HUES64 (cell line): ENCODE results near the gene SHQ1.

Source experiments
- H3K27ac ChIP-seq: 2 replicates; pipeline ENCODE4 v1.7.0; 2013; ENCODE audit warnings: low read depth, low read length, inconsistent platforms
- H3K27me3 ChIP-seq: 2 replicates; pipeline ENCODE4 v1.6.1; 2013; ENCODE audit warnings: mild to moderate bottlenecking, low read length; ENCODE audit not compliant: insufficient read depth
- H3K36me3 ChIP-seq: 2 replicates; pipeline ENCODE4 v1.6.1; 2013; ENCODE audit warnings: mild to moderate bottlenecking, low read length; ENCODE audit not compliant: insufficient read depth
- H3K4me1 ChIP-seq: 2 replicates; pipeline ENCODE4 v1.6.1; 2013; ENCODE audit warnings: mild to moderate bottlenecking, low read length, moderate library complexity; ENCODE audit not compliant: insufficient read depth
- H3K4me3 ChIP-seq: 2 replicates; pipeline ENCODE4 v1.5.1; 2013; ENCODE audit warnings: mild to moderate bottlenecking, low read length, moderate library complexity
- H3K9ac ChIP-seq: 2 replicates; pipeline ENCODE4 v1.6.1; 2013; ENCODE audit warnings: mild to moderate bottlenecking, low read depth, low read length
- H3K9me3 ChIP-seq: 2 replicates; pipeline ENCODE4 v1.6.1; 2013; ENCODE audit warnings: low read depth, low read length; ENCODE audit not compliant: insufficient read depth
- WGBS: fragments of 150-250, 120-280 bp; methylation state at CpG from one replicate; pipeline ENCODE4 v1.1.7; 2013; ENCODE audit warnings: missing lambda C conversion rate; 5-methylcytosine and 5-hydroxymethylcytosine counted together

The SHQ1 gene

DNA sequence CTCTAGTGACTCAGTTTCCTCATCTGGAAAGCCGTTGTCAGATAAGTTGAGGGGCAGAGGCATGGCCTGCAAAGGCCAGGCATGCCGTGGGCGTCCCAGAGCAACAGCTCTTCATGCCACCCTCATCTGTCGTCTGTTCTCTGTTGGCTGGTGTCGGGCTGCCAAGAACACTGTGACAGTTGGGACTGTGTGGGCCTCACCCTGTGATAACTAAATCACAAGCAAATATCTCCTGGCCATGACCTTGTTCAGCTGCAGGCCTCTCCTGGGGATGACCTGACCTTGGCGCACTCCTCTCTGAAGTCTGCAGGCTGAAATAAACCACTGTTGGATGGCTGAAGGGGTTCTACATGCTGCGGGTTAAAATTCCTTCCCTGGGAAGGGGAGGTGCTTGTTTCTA is 145.9 kb downstream of the SHQ1 start:
- Histone ChIP-seq H3K27ac (no peak overlapping the region), H3K4me3 (no peak overlapping the region), H3K9me3 (no peaks in the 10 kb centered on the region), H3K4me1 (peaks cover 11% of the 10 kb centered on the region; the same call in 1 of the 2 replicates), H3K36me3 (no peaks in the 10 kb centered on the region), H3K9ac (no peak overlapping the region), H3K27me3 (no peaks in the 10 kb centered on the region)
- WGBS: 95% methylated on average over 6 of the region's 7 CpGs

DNA sequence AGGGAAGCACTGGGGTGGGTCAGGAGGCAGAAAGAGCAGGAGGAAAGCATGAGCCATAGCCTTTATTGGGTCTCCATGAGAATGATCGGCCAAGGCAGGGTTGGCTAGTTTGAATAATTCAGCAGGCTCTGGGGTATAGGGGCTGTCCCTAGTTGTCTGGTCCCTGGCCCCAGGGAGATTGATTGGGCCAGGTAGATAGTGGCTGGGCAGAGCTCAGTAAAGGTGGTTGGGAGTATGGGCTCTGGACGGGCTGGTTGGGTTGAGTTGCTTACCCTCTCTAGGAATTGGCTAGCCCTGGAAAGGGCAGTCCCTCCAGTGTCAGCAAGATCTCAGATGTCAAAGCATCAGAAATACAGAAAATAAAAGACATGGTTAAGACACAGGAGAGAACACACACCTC is 148.1 kb downstream of the SHQ1 start:
- WGBS: 89% methylated on average over 2 of the region's 2 CpGs
- H3K36me3 ChIP-seq: no peaks in the 10 kb centered on the region
- H3K27me3 ChIP-seq: no peaks in the 10 kb centered on the region
- no peak overlapping the region for H3K4me3 ChIP-seq
- H3K4me1 ChIP-seq: peaks cover 16% of the 10 kb centered on the region; the same call in 1 of the 2 replicates
- no peaks in the 10 kb centered on the region for H3K9me3 ChIP-seq
- no peak overlapping the region for H3K9ac ChIP-seq
- no peak overlapping the region for H3K27ac ChIP-seq

DNA sequence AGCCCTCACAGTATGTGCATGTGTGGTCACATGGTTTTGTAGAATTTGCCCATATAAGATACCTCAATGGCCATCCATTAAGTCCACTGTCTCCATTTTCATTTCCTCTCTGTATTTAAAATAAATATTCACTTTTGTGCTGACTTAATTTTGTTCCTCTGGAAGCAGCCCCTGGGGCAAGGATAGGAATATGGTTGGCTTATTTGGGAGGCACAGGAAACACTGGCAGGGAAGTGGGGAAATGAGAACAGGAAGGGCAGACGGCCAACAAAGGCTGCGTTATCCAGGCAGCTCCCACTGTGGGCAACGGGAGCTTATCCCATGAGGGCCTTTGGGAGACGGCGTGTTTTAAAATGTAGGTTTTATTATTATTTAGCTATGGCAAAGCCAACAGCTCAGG is 148.6 kb downstream of the SHQ1 start:
- no peaks in the 10 kb centered on the region for H3K36me3 ChIP-seq
- H3K27me3 ChIP-seq: no peaks in the 10 kb centered on the region
- H3K9me3 ChIP-seq: no peaks in the 10 kb centered on the region
- 79% methylated on average over 5 of the region's 5 CpGs for WGBS
- no peak overlapping the region for H3K4me3 ChIP-seq
- no peak overlapping the region for H3K27ac ChIP-seq
- H3K9ac ChIP-seq: no peak overlapping the region
- peaks cover 16% of the 10 kb centered on the region; the same call in 1 of the 2 replicates for H3K4me1 ChIP-seq
